GM12875 (cell line): ENCODE measurements around the gene LAIR2.

Experiments
- H3K4me3 ChIP-seq: one replicate; pipeline ENCODE4 v1.5.1; 2011; ENCODE audit warnings: low read depth, low read length, control low read depth
- TF ChIP-seq, protein P1 (sequence below): IDR thresholded peaks from 2 replicates; pipeline ENCODE4 v1.5.1; 2011; ENCODE audit warnings: low read depth, mild to moderate bottlenecking, control low read depth, inconsistent platforms, low read length, moderate library complexity, borderline replicate concordance; ENCODE audit not compliant: insufficient read depth

LAIR2 gene

DNA sequence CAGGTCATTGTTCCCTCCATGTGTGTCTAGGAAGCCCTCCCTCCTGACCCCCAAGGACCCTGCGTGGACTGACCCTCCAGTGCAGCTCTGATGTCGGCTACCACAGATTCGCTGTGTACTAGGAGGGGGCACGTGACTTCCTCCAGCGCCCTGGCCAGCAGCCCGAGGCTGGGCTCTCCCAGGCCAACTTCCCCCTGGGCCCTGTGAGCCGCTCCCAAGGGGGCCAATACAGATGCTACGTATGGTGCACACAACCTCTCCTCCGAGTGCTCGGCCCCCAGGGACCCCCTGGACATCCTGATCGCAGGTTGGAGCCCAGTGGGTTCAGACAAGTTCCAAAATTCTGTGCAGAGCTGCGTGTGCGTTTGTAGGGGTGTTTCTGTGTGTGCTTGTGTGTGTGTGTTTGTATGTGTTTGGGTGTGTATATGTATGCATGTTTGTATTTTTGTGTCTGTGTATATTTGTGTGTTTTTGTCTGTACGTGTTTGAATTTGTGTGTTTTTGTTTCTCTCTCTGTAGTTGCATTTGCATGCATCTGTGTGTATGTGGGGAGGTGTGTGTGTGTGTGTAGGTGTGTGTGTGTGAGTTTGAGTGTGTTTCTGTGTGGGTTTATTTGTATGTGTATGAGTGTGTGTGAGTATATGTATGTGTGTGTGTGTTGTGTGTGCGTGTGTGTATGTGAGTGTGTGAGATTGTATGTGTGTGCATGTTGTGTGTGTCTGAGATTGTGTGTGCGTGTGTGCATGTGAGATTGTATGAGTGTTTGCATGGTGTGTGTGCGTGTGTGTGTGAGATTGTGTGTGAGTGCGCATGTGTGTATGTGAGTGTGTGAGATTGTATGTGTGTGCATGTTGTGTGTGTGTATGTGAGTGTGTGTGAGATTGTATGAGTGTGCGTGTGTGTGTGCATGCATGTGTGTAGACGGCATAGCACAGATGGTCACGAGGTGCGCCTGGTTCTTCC lies 49.6 kb downstream of the LAIR2 start:
- TF ChIP-seq, protein P1, sequence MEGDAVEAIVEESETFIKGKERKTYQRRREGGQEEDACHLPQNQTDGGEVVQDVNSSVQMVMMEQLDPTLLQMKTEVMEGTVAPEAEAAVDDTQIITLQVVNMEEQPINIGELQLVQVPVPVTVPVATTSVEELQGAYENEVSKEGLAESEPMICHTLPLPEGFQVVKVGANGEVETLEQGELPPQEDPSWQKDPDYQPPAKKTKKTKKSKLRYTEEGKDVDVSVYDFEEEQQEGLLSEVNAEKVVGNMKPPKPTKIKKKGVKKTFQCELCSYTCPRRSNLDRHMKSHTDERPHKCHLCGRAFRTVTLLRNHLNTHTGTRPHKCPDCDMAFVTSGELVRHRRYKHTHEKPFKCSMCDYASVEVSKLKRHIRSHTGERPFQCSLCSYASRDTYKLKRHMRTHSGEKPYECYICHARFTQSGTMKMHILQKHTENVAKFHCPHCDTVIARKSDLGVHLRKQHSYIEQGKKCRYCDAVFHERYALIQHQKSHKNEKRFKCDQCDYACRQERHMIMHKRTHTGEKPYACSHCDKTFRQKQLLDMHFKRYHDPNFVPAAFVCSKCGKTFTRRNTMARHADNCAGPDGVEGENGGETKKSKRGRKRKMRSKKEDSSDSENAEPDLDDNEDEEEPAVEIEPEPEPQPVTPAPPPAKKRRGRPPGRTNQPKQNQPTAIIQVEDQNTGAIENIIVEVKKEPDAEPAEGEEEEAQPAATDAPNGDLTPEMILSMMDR = no peak
- peak overlapping the region; percentile 38 for H3K4me3 ChIP-seq

DNA sequence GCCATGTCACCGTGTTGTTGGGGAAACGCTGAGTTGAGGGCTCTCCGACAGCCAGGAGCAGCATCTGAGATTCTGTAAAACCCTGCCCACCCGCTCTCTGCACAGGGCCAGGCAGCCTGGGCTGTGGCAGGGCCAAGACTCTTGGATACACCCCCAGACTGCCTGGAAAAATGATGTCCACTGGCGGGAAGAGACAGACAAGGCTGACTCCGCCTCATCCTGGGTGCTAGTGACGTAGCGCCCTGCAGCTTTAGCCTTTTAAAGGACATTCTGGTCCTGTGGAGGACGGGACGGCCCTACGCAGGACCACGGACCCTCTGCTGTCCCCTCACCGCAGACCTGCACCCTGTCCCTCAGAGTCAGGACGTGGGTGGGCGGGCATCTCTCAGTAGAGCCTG lies 50.3 kb downstream of the LAIR2 start:
- TF ChIP-seq, protein P1 = no peak
- no peak overlapping the region for H3K4me3 ChIP-seq

DNA sequence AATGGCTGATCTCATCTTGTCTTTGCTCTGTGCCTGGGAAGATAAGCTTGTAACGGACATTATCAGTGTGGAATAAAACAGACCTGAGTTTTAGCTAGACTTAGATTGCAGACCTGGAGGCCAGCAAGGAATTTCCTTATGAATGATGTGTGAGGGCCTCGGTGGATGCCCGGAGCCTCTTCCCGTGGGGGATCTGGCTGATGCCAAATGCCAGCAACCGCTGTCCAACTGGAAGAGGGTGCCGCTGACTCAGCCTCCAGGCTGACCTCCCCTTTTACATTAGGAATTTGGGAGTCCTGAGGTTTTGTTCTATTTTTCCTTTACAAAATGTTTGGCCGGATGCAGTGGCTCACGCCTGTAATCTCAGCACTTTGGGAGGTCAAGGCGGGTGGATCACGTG lies 51.4 kb downstream of the LAIR2 start:
- TF ChIP-seq, protein P1 = no peak
- no peak overlapping the region for H3K4me3 ChIP-seq

DNA sequence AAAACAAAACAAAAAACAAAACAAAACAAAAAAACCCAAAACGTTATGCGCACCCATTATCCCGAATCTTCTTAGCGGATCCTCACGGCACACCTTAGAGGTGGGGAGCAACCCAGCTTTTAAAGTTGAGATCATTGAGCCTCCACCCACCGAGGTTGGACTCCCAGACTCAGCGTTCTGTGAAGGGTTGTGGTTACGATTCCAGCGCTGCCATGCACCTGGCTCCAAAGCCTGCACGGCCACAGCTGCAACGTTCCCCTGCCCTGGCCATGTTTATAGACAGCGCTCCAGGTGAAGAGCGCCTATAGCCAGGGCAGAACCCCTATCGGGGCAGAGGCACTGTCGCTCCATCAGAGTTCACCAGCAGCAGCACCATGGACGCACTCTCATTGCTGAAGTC lies 52.3 kb downstream of the LAIR2 start:
- H3K4me3 ChIP-seq = no peak overlapping the region
- TF ChIP-seq, protein P1 = no peak

DNA sequence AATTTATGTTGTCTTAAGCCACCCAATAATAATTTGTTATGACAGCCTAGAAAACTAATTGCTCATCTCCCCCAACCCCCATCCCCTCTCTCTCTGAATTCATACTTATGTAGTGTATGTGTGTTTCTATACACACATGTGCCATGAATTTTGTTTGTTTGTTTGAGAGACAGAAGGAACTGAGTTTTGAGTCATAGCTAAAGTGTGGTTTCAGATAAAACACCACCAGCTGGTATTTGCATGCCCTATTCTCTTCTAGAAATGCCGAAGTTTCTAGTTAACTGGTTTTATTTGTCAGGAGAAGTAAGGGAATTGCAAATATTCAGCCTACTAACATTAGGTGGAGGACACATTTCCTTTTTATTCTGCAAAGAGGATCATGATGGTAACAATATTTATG lies 53.6 kb downstream of the LAIR2 start:
- no peak overlapping the region for H3K4me3 ChIP-seq
- TF ChIP-seq, protein P1 = no peak

DNA sequence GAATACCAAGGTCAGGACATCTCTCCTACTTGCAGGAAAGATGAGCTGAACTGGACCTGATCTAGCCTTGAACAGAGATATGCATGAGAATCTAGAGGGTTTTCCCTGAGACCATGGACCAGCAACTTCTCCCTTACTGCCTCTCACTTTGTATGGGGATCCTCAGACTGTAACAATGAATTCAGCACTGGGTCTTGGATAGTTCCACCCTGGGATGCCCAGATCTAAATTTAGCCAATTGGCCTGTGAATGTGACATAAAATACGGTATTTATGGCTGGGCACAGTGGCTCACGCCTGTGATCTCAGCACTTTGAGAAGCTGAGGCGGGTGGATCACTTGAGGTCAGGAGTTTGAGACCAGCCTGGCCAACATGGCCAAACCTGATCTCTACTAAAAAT lies 55.7 kb downstream of the LAIR2 start:
- no peak overlapping the region for H3K4me3 ChIP-seq
- TF ChIP-seq, protein P1 = no peak
